GM06990 (cell line): ENCODE results near the gene FRMD4A.
"Not testable (repeated sequence)": the region's sequence is repeated elsewhere in the genome, so short reads cannot be mapped to it uniquely, and the experiment has no call there.

Source experiments
- DNase-seq: peaks from one replicate; pipeline ENCODE4 v3.0.0-alpha.2; 2011; ENCODE audit not compliant: insufficient read length; ENCODE audit errors: extremely low read depth
- H3K27me3 ChIP-seq: replicated peaks from 2 replicates; pipeline ENCODE4 v1.6.0; 2011; ENCODE audit warnings: low read length; ENCODE audit not compliant: control insufficient read depth, insufficient read depth
- H3K36me3 ChIP-seq: 2 replicates; pipeline ENCODE4 v1.5.1; 2011; ENCODE audit warnings: low read length; ENCODE audit not compliant: control insufficient read depth, insufficient read depth
- H3K4me3 ChIP-seq: replicated peaks from 2 replicates; pipeline ENCODE4 v1.5.1; 2011; ENCODE audit warnings: low read depth, mild to moderate bottlenecking, control low read depth, low read length
- TF ChIP-seq, protein P1 (sequence below): IDR thresholded peaks from 2 replicates; pipeline ENCODE4 v1.5.1; 2011; ENCODE audit warnings: low read length, control low read depth, mild to moderate bottlenecking, inconsistent platforms; ENCODE audit not compliant: insufficient read depth, poor library complexity, severe bottlenecking

Gene FRMD4A

GRCh38 chr10:13957856-13958255 is 372.9 kb downstream of the FRMD4A start:
- TF ChIP-seq, protein P1, sequence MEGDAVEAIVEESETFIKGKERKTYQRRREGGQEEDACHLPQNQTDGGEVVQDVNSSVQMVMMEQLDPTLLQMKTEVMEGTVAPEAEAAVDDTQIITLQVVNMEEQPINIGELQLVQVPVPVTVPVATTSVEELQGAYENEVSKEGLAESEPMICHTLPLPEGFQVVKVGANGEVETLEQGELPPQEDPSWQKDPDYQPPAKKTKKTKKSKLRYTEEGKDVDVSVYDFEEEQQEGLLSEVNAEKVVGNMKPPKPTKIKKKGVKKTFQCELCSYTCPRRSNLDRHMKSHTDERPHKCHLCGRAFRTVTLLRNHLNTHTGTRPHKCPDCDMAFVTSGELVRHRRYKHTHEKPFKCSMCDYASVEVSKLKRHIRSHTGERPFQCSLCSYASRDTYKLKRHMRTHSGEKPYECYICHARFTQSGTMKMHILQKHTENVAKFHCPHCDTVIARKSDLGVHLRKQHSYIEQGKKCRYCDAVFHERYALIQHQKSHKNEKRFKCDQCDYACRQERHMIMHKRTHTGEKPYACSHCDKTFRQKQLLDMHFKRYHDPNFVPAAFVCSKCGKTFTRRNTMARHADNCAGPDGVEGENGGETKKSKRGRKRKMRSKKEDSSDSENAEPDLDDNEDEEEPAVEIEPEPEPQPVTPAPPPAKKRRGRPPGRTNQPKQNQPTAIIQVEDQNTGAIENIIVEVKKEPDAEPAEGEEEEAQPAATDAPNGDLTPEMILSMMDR: no peak
- Histone ChIP-seq H3K27me3 (no peaks in the 10 kb centered on the region), H3K36me3 (peaks cover 1% of the 10 kb centered on the region), H3K4me3 (no peak overlapping the region)
- no peak for DNase-seq

GRCh38 chr10:13956826-13957225 is 373.9 kb downstream of the FRMD4A start:
- DNase-seq: no peak
- no peak overlapping the region for H3K4me3 ChIP-seq
- TF ChIP-seq, protein P1: no peak
- peaks cover 1% of the 10 kb centered on the region for H3K36me3 ChIP-seq
- no peaks in the 10 kb centered on the region for H3K27me3 ChIP-seq

DNA sequence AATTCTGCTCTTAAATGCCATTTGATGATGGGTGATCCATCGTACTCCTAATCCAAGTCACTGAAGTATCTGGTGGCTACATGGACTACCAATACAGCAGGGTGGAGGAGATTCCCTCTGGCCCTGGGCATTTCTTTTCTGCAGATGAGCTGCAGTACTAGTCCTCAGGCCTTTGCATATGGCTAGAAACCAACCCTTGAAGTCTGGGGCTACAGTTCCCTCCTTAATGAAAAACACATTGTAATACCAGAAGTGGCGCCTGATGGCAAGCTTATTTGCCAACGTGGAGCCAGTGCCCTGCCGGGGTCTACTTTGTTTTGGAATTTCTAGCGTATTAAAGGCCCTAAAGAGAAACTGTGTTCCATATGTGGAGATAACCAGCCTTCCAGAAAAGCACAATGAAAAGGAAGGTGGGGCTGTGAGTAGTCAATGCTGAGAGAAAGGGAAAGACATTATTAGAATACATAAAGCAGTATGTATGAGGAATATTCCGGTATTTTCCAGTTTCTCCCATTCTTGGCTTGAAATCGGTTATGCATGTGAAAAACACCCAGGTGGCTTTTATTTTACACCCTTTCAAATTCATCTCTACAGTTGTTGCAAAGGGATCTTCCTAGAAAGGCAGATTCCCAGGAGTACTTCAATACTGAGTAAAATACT is 375.2 kb downstream of the FRMD4A start:
- Histone ChIP-seq H3K4me3 (no peak overlapping the region), H3K27me3 (no peaks in the 10 kb centered on the region), H3K36me3 (no peaks in the 10 kb centered on the region; the same call in none of the 2 replicates)
- DNase-seq: no peak
- TF ChIP-seq, protein P1: no peak

GRCh38 chr10:13954195-13954594 is 376.5 kb downstream of the FRMD4A start:
- H3K36me3 ChIP-seq, H3K4me3 ChIP-seq, H3K27me3 ChIP-seq, DNase-seq: not testable (repeated sequence)

DNA sequence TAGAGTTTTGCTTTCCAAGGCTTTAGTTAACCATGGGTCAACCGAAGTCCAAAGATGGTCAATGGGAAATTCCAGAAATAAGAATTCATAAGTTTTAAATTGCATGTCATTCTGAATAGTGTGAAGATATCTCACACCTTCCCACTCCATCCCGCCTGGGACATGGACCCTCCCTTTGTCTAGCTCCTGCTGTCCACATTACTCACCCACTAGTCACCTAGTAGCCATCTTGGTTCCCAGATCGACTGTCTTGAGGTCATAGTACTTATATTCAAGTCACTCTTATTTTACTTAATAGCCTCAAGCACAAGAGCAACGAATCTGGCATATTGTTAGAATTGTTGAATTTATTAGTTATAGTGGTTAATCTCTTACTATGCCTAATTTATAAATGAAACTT is 377.4 kb downstream of the FRMD4A start:
- TF ChIP-seq, protein P1: no peak
- Histone ChIP-seq H3K36me3 (no peaks in the 10 kb centered on the region; the same call in 1 of the 2 replicates), H3K4me3 (no peak overlapping the region), H3K27me3 (no peaks in the 10 kb centered on the region)
- no peak for DNase-seq

DNA sequence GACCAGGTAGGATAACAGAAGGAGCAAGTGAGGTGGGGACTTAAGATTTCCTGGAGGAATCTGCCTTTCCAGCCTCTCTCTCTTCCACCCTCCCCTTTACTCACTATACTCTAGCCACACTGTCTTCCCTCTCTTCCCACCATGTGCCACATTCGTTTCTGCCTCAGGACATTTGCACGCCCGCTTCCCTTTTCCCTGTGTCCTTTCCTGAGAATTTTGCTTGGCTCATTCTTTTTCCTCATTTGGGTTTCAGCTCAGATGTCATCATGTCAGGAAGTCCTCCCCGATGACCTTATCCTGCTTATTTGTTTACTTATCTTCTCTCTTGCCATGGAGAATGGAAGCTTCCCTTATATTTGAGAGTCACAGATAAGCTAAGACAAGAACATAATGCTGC is 380.2 kb downstream of the FRMD4A start:
- no peaks in the 10 kb centered on the region; the same call in none of the 2 replicates for H3K36me3 ChIP-seq
- no peak for DNase-seq
- no peak overlapping the region for H3K4me3 ChIP-seq
- TF ChIP-seq, protein P1: no peak
- H3K27me3 ChIP-seq: no peaks in the 10 kb centered on the region
